Kidney (tissue), 14 donors: ENCODE measurements around the gene ADORA2A. TPM values are rescaled to one million over a fixed set of nuclear protein-coding genes. Genes with fewer than 3 reads are reported as not detected.

ENCODE experiments used
- DNase-seq, 5 donors: peaks; one replicate each; pipeline ENCODE4 v3.0.0-alpha.2; 2013 to 2020
- FAIRE-seq: peaks from 2 replicates; lab custom pipeline; 2012; peaks lifted over from hg19 to GRCh38; lab: Jason Lieb, UNC
- H3K27ac ChIP-seq, 2 donors: one replicate each; pipeline ENCODE4 v1.7.0; 2013; ENCODE audit warnings: low read depth in 2 of 2, low read length in 2 of 2, inconsistent platforms in 1 of 2
- H3K27me3 ChIP-seq: one replicate; pipeline ENCODE4 v1.7.1; 2013; ENCODE audit warnings: low read length, inconsistent platforms; ENCODE audit not compliant: control insufficient read depth, insufficient read depth
- H3K36me3 ChIP-seq, 3 donors: one replicate each; pipeline versions ENCODE4 v1.7.0 to v1.7.1; 2013; ENCODE audit warnings: low read length in 3 of 3, control low read depth in 1 of 3, inconsistent platforms in 1 of 3; ENCODE audit not compliant: insufficient read depth in 3 of 3, control insufficient read depth in 2 of 3
- H3K4me1 ChIP-seq, 3 donors: one replicate each; pipeline versions ENCODE4 v1.7.0 to v1.7.1; 2013; ENCODE audit warnings: low read length in 3 of 3, inconsistent platforms in 1 of 3, low read depth in 1 of 3; ENCODE audit not compliant: control insufficient read depth in 2 of 3, insufficient read depth in 2 of 3
- H3K4me3 ChIP-seq, 3 donors: one replicate each; pipeline versions ENCODE4 v1.7.0 to v1.8.1; 2013; ENCODE audit warnings: low read length in 3 of 3, control low read depth in 1 of 3, inconsistent platforms in 1 of 3
- H3K9ac ChIP-seq, 3 donors: one replicate each; pipeline versions ENCODE4 v1.7.0 to v1.7.1; 2013; ENCODE audit warnings: low read length in 3 of 3, control low read depth in 1 of 3, inconsistent platforms in 1 of 3
- H3K9me3 ChIP-seq, 3 donors: one replicate each; pipeline versions ENCODE4 v1.7.0 to v1.7.1; 2013; ENCODE audit warnings: low read length in 3 of 3, control low read depth in 1 of 3, inconsistent platforms in 1 of 3; ENCODE audit not compliant: control insufficient read depth in 2 of 3, insufficient read depth in 1 of 3
- intact Hi-C: fragments of 100-400 bp; cut with DNase I; formaldehyde crosslinking; loops from one replicate; pipeline ENCODE4 v1.11.1; 2022
- polyA plus RNA-seq: library from polyadenylated mRNA; stranded (reverse); fragments of 350-450 nt; fragmentation: Illumina TruSeq; extraction: RNeasy Lipid Tissue Mini Kit (QIAGEN cat#74804); gene quantifications from one replicate; pipeline ENCODE4 v1.2.3, GENCODE V29; 2014; ENCODE audit warnings: low read depth, low replicate concordance; ENCODE audit not compliant: insufficient read depth
- total RNA-seq: library from RNA; stranded (reverse); fragmentation: NEBNext Ultra II Directional; extraction: Animal tissue kit (Norgen Biotek cat#: 25700); gene quantifications from one replicate; pipeline ENCODE4 v1.2.1, GENCODE V29; 2021
- TF ChIP-seq, protein P1 (sequence below): IDR thresholded peaks from 3 replicates; pipeline ENCODE4 v1.5.1; 2012; ENCODE audit warnings: mild to moderate bottlenecking, moderate library complexity, borderline replicate concordance; ENCODE audit not compliant: insufficient read depth; ENCODE audit errors: extremely low read depth
- donor health status: control.
- donor health status: control.
- donor health status: control.
- donor health status: control.
- donor health status: control.
- donor health status: DM: yes; HTN: yes; CAD: no.
- donor health status: Normal renal cell carcinoma (clear cell type).

Gene ADORA2A
- total and polyA plus RNA-seq, 2 donors from 2014 or later: 6.1 to 6.9 TPM

DNA sequence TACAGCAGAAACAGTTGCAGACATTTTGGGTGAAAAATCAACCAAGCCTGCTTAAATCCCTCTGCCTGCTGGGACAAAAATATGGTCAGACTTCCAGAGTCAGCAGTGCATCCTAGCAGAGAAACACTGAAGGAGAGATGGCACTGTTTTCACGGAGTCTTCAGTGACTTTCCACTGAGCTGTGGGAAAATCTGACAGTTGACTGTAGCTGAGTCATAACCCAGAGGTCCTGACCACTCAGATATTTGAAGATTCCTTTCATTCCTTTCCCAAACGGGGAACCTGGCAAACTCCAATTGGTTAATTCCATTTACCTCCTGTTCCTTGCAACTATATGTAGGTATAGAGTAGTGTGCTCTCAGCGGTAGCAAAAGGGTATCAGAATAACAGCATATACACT lies 46.8 kb downstream of the ADORA2A start:
- DNase-seq: no peak
- H3K36me3 ChIP-seq: no peaks in the 10 kb centered on the region
- peaks cover 0 to 3% (median 0%) of the 10 kb centered on the region in 3 donors for H3K4me1 ChIP-seq
- H3K9ac ChIP-seq: no peak overlapping the region
- TF ChIP-seq, protein P1, sequence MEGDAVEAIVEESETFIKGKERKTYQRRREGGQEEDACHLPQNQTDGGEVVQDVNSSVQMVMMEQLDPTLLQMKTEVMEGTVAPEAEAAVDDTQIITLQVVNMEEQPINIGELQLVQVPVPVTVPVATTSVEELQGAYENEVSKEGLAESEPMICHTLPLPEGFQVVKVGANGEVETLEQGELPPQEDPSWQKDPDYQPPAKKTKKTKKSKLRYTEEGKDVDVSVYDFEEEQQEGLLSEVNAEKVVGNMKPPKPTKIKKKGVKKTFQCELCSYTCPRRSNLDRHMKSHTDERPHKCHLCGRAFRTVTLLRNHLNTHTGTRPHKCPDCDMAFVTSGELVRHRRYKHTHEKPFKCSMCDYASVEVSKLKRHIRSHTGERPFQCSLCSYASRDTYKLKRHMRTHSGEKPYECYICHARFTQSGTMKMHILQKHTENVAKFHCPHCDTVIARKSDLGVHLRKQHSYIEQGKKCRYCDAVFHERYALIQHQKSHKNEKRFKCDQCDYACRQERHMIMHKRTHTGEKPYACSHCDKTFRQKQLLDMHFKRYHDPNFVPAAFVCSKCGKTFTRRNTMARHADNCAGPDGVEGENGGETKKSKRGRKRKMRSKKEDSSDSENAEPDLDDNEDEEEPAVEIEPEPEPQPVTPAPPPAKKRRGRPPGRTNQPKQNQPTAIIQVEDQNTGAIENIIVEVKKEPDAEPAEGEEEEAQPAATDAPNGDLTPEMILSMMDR: no peak
- intact Hi-C loops: no loop called here
- H3K9me3 ChIP-seq: no peaks in the 10 kb centered on the region
- no peak overlapping the region for H3K4me3 ChIP-seq
- FAIRE-seq: no peak
- H3K27me3 ChIP-seq: no peaks in the 10 kb centered on the region
- H3K27ac ChIP-seq: no peak overlapping the region

DNA sequence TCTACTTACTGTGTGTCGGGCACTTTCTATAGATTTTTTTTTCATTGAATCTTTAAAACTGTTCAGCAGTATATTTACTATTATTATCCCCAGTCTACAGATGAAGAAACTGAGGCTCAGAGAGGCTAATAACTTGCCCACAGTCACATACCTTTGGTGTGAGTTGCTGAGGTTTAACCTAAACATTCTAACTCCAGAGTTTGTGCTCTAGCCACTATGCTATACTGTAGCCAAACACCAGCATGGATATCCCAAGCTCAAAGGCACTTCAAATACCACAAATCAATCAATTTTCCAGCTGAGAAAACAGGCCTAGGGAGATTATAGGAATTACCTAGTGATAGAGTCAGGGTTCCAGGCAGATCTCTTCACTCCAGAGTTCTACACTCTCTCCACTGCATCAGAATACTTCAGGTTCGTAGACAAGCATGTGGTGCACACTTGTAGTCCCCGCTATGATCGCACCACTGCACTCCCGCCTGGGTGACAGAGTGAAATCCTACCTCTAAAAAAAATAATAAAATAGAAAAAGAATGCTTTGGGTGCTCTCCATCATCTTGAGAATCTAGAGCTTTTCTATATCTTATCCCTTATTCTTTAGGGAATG lies 47.4 kb downstream of the ADORA2A start:
- no peaks in the 10 kb centered on the region for H3K36me3 ChIP-seq
- FAIRE-seq (no peak), DNase-seq (no peak)
- intact Hi-C loops: no loop called here
- no peaks in the 10 kb centered on the region for H3K27me3 ChIP-seq
- H3K27ac ChIP-seq: no peak overlapping the region
- TF ChIP-seq, protein P1: no peak
- H3K4me1 ChIP-seq: peaks cover 0 to 3% (median 0%) of the 10 kb centered on the region in 3 donors
- H3K9me3 ChIP-seq: no peaks in the 10 kb centered on the region
- H3K4me3 ChIP-seq: no peak overlapping the region
- no peak overlapping the region for H3K9ac ChIP-seq

DNA sequence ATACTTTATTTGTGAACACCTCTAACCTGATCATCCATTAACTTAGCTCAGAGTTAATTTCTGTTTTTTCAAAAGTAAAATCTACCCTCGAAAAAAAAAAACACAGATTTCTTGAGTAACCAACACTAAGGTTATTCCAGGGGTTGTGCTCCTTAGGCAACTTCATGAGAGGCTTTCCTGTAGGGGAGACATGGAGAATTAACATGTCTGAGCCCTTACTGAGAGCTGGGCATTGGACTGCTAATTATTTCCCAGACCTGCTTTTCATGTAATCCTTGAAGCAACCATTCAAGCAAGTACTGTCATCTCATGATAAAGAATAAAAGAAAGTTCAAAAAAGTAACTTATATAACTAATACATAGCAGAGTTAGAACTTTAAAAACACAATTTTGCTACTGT lies 54.2 kb downstream of the ADORA2A start:
- Histone ChIP-seq H3K36me3 (no peaks in the 10 kb centered on the region), H3K27me3 (no peaks in the 10 kb centered on the region), H3K9ac (no peak overlapping the region), H3K4me1 (peaks cover 0 to 22% (median 6%) of the 10 kb centered on the region in 3 donors), H3K9me3 (no peaks in the 10 kb centered on the region), H3K4me3 (no peak overlapping the region), H3K27ac (peak overlapping the region in 1 of 2 donors; percentile 7)
- DNase-seq: no peak
- intact Hi-C loops: no loop called here
- TF ChIP-seq, protein P1: no peak
- peak; percentile 49 for FAIRE-seq
